Mesenchymal stem cell (in vitro differentiated cells and primary cell): ENCODE measurements around the gene HOXD4.

Experiments
- DNase-seq: peaks from one replicate; pipeline ENCODE4 v3.0.0-alpha.2; 2013
- H2AFZ ChIP-seq: one replicate; pipeline ENCODE4 v1.6.1; 2013; ENCODE audit warnings: low read depth, mild to moderate bottlenecking, control low read depth, inconsistent platforms, low read length, moderate library complexity
- H2AK5ac ChIP-seq: 2 replicates; pipeline ENCODE4 v1.6.1; 2013; ENCODE audit warnings: low read length, moderate library complexity, mild to moderate bottlenecking, inconsistent platforms; ENCODE audit not compliant: severe bottlenecking
- H2BK120ac ChIP-seq: one replicate; pipeline ENCODE4 v1.6.1; 2013; ENCODE audit warnings: low read depth, mild to moderate bottlenecking, inconsistent platforms, low read length, moderate library complexity
- H2BK12ac ChIP-seq, 2 experiments: one replicate each; pipeline ENCODE4 v1.6.1; 2013; ENCODE audit warnings: inconsistent platforms in 2 of 2, low read length in 2 of 2, mild to moderate bottlenecking in 2 of 2, moderate library complexity in 2 of 2, control low read depth in 1 of 2
- H2BK15ac ChIP-seq: one replicate; pipeline ENCODE4 v1.6.1; 2013; ENCODE audit warnings: mild to moderate bottlenecking, low read depth, inconsistent platforms; ENCODE audit not compliant: poor library complexity, severe bottlenecking
- H2BK5ac ChIP-seq: 2 replicates; pipeline ENCODE4 v1.6.1; 2013; ENCODE audit warnings: low read depth, mild to moderate bottlenecking, low read length, control low read depth, inconsistent platforms; ENCODE audit not compliant: poor library complexity, severe bottlenecking
- H3K14ac ChIP-seq, 2 experiments: one replicate each; pipeline ENCODE4 v1.6.1; 2013; ENCODE audit warnings: inconsistent platforms in 2 of 2, low read length in 2 of 2, control low read depth in 1 of 2, mild to moderate bottlenecking in 1 of 2, moderate library complexity in 1 of 2
- H3K18ac ChIP-seq, 2 experiments: one replicate each; pipeline ENCODE4 v1.6.1; 2013; ENCODE audit warnings: inconsistent platforms in 2 of 2, low read length in 2 of 2, control low read depth in 1 of 2, low read depth in 1 of 2, mild to moderate bottlenecking in 1 of 2
- H3K23ac ChIP-seq, 2 experiments: one replicate each; pipeline ENCODE4 v1.6.1; 2013; ENCODE audit warnings: inconsistent platforms in 2 of 2, low read length in 2 of 2, mild to moderate bottlenecking in 2 of 2, moderate library complexity in 2 of 2, control low read depth in 1 of 2
- H3K27ac ChIP-seq: 2 replicates; pipeline ENCODE4 v1.5.1; 2013; ENCODE audit warnings: mild to moderate bottlenecking, moderate library complexity, low read length, control low read depth, inconsistent platforms; ENCODE audit not compliant: poor library complexity, severe bottlenecking
- H3K27me3 ChIP-seq, 2 experiments: 2 replicates each; pipeline versions ENCODE4 v1.6.1 to v1.7.0; 2013; ENCODE audit warnings: low read length in 2 of 2, mild to moderate bottlenecking in 2 of 2, moderate library complexity in 2 of 2, control low read depth in 1 of 2, inconsistent platforms in 1 of 2; ENCODE audit not compliant: control insufficient read depth in 1 of 2, insufficient read depth in 1 of 2
- H3K36me3 ChIP-seq, 2 experiments: 2 replicates each; pipeline versions ENCODE4 v1.6.1 to v1.7.0; 2013; ENCODE audit warnings: low read length in 2 of 2, control low read depth in 1 of 2, inconsistent platforms in 1 of 2, low read depth in 1 of 2, mild to moderate bottlenecking in 1 of 2; ENCODE audit not compliant: insufficient read depth in 2 of 2, control insufficient read depth in 1 of 2
- H3K4ac ChIP-seq, 2 experiments: one replicate each; pipeline ENCODE4 v1.6.1; 2013; ENCODE audit warnings: inconsistent platforms in 2 of 2, low read length in 2 of 2, mild to moderate bottlenecking in 2 of 2, moderate library complexity in 2 of 2, control low read depth in 1 of 2, low read depth in 1 of 2
- H3K4me1 ChIP-seq: 2 replicates; pipeline ENCODE4 v1.6.1; 2013; ENCODE audit warnings: low read depth, low read length, control low read depth; ENCODE audit not compliant: control insufficient read depth, insufficient read depth
- H3K4me2 ChIP-seq: 2 replicates; pipeline ENCODE4 v1.6.1; 2013; ENCODE audit warnings: low read length, mild to moderate bottlenecking, inconsistent platforms; ENCODE audit not compliant: poor library complexity, severe bottlenecking
- H3K4me3 ChIP-seq, 2 experiments: 2 replicates each; pipeline versions ENCODE4 v1.5.1 to v1.7.0; 2013; ENCODE audit warnings: low read length in 2 of 2, mild to moderate bottlenecking in 2 of 2, control low read depth in 1 of 2, low read depth in 1 of 2; ENCODE audit not compliant: insufficient read depth in 1 of 2
- H3K79me1 ChIP-seq: replicated peaks from 2 replicates; pipeline ENCODE4 v1.6.1; 2013; ENCODE audit warnings: mild to moderate bottlenecking, control low read depth, low read length, inconsistent platforms; ENCODE audit not compliant: poor library complexity, severe bottlenecking
- H3K9ac ChIP-seq: 2 replicates; pipeline ENCODE4 v1.7.0; 2013; ENCODE audit warnings: mild to moderate bottlenecking, low read length, moderate library complexity
- H3K9me3 ChIP-seq: 2 replicates; pipeline ENCODE4 v1.7.0; 2013; ENCODE audit warnings: mild to moderate bottlenecking, low read length; ENCODE audit not compliant: control insufficient read depth
- H4K8ac ChIP-seq: one replicate; pipeline ENCODE4 v1.6.1; 2013; ENCODE audit warnings: inconsistent platforms, mild to moderate bottlenecking, low read length, moderate library complexity
- H4K91ac ChIP-seq: one replicate; pipeline ENCODE4 v1.6.1; 2013; ENCODE audit warnings: mild to moderate bottlenecking, low read length, inconsistent platforms
- WGBS: methylation state at CpG from one replicate; pipeline ENCODE4 v1.1.7; 2013; ENCODE audit warnings: mixed read lengths; 5-methylcytosine and 5-hydroxymethylcytosine counted together

The HOXD4 gene

GRCh38 chr2:176174824-176175708 lies 23.7 kb downstream of the HOXD4 start:
- peak overlapping the region in 1 of 2 experiments; percentile 41 for H3K14ac ChIP-seq
- H3K18ac ChIP-seq = no peak overlapping the region
- H3K4me2 ChIP-seq = peak overlapping the region; percentile 55
- no peak overlapping the region for H4K8ac ChIP-seq
- H4K91ac ChIP-seq = no peak overlapping the region
- H3K4me3 ChIP-seq = peak overlapping the region in 1 of 2 experiments; percentile 55
- no peaks in the 10 kb centered on the region for H3K9me3 ChIP-seq
- H3K36me3 ChIP-seq = peaks cover 0 to 2% of the 10 kb centered on the region in 2 experiments
- no peak overlapping the region for H3K27ac ChIP-seq
- no peak overlapping the region for H3K23ac ChIP-seq
- H3K79me1 ChIP-seq = no peaks in the 10 kb centered on the region
- H2BK12ac ChIP-seq = no peak overlapping the region
- no peak overlapping the region for H2AK5ac ChIP-seq
- no peak for DNase-seq
- H3K27me3 ChIP-seq = peaks cover 19 to 95% of the 10 kb centered on the region in 2 experiments
- H3K4me1 ChIP-seq = peaks cover 29% of the 10 kb centered on the region
- H2BK15ac ChIP-seq = no peak overlapping the region
- no peak overlapping the region for H2BK5ac ChIP-seq
- 4% methylated on average over 46 of the region's 47 CpGs for WGBS
- peak overlapping the region; percentile 63 for H3K9ac ChIP-seq
- no peak overlapping the region for H2AFZ ChIP-seq
- no peak overlapping the region for H3K4ac ChIP-seq
- no peak overlapping the region for H2BK120ac ChIP-seq

GRCh38 chr2:176175709-176176607 lies 24.6 kb downstream of the HOXD4 start:
- no peaks in the 10 kb centered on the region for H3K79me1 ChIP-seq
- H3K4ac ChIP-seq = no peak overlapping the region
- 48% methylated on average over 4 of the region's 7 CpGs for WGBS

GRCh38 chr2:176177580-176178037 lies 26.3 kb downstream of the HOXD4 start:
- no peak overlapping the region for H4K8ac ChIP-seq
- no peak for DNase-seq
- no peak overlapping the region for H3K18ac ChIP-seq
- peak overlapping the region; percentile 78 for H3K9ac ChIP-seq
- H3K4me2 ChIP-seq = peak overlapping the region; percentile 80
- no peaks in the 10 kb centered on the region for H3K79me1 ChIP-seq
- no peak overlapping the region for H3K27ac ChIP-seq
- no peak overlapping the region for H2BK12ac ChIP-seq
- H2BK5ac ChIP-seq = no peak overlapping the region
- no peak overlapping the region for H4K91ac ChIP-seq
- no peak overlapping the region for H2AK5ac ChIP-seq
- no peak overlapping the region for H2AFZ ChIP-seq
- peaks cover 22% of the 10 kb centered on the region for H3K4me1 ChIP-seq
- no peak overlapping the region for H2BK15ac ChIP-seq
- no peak overlapping the region for H3K4ac ChIP-seq
- H2BK120ac ChIP-seq = no peak overlapping the region
- peaks cover 25 to 83% of the 10 kb centered on the region in 2 experiments for H3K27me3 ChIP-seq
- H3K23ac ChIP-seq = no peak overlapping the region
- H3K9me3 ChIP-seq = no peaks in the 10 kb centered on the region
- no peak overlapping the region for H3K14ac ChIP-seq
- H3K4me3 ChIP-seq = peak overlapping the region; percentile 18 to 83
- 3% methylated on average over 10 of the region's 12 CpGs for WGBS
- peaks cover 0 to 2% of the 10 kb centered on the region in 2 experiments for H3K36me3 ChIP-seq

More at GRCh38 chr2:176175709-176176607, 24.6 kb downstream of the HOXD4 start:
- Histone ChIP-seq H2BK5ac (no peak overlapping the region), H4K91ac (no peak overlapping the region), H3K14ac (no peak overlapping the region), H3K18ac (no peak overlapping the region), H3K9me3 (no peaks in the 10 kb centered on the region), H3K4me1 (peaks cover 29% of the 10 kb centered on the region), H3K27me3 (peaks cover 25 to 93% of the 10 kb centered on the region in 2 experiments), H3K9ac (no peak overlapping the region), H3K4me2 (no peak overlapping the region), H4K8ac (no peak overlapping the region), H3K4me3 (no peak overlapping the region), H3K36me3 (peaks cover 0 to 2% of the 10 kb centered on the region in 2 experiments), H2AK5ac (no peak overlapping the region), H3K27ac (no peak overlapping the region), H2BK120ac (no peak overlapping the region), H2BK15ac (no peak overlapping the region), H2AFZ (no peak overlapping the region), H2BK12ac (no peak overlapping the region), H3K23ac (no peak overlapping the region)
- no peak for DNase-seq
